A549 (cell line): ENCODE data around the gene JMJD8. TPM values are rescaled to one million over a fixed set of nuclear protein-coding genes. Genes with fewer than 3 reads are reported as not detected.

ENCODE experiments used
- ATAC-seq, 2 experiments: fragments of 200-7000 bp in 1 of 2; fragments of >200 bp in 1 of 2; cut with Nextera tagmentation in 1 of 2; cut with Tn5 transposase in 1 of 2; 3 replicates each; pipeline versions ENCODE4 v1.8.0 to v1.9.1; 2018 to 2020; ENCODE audit warnings: mild to moderate bottlenecking in 1 of 2, moderate library complexity in 1 of 2
- CTCF ChIA-PET: fragments of 300-600 bp; sonication (Branson Sonifier 250); formaldehyde crosslinking; extraction: SDS; loops from one replicate; lab custom pipeline; 2021; ENCODE audit warnings: antibody characterized with exemption, inconsistent platforms; lab: Yijun Ruan, JAX
- POLR2A ChIA-PET: fragments of 350-600 bp; formaldehyde crosslinking; extraction: SDS; loops from one replicate; lab custom pipeline; 2021; ENCODE audit warnings: antibody characterized with exemption, inconsistent platforms; lab: Yijun Ruan, JAX
- DNase-seq, 2 experiments: peaks; one replicate each; pipeline versions ENCODE4 v3.0.0 to v3.0.0-alpha.2; 2011 to 2016; ENCODE audit warnings: low read depth in 1 of 2, low spot score in 1 of 2
- FAIRE-seq: peaks from 2 replicates; lab custom pipeline; 2011; peaks lifted over from hg19 to GRCh38; lab: Jason Lieb, UNC
- H3K27ac ChIP-seq, 2 experiments: fragments of >200 bp; sonication (Bioruptor Twin); formaldehyde crosslinking; 3 replicates each; pipeline ENCODE4 v1.5.1; 2016 to 2017
- H3K4me1 ChIP-seq: fragments of >200 bp; sonication (Bioruptor Twin); formaldehyde crosslinking; 3 replicates; pipeline ENCODE4 v1.6.1; 2016
- H3K4me2 ChIP-seq: fragments of >200 bp; sonication (Bioruptor Twin); formaldehyde crosslinking; 3 replicates; pipeline ENCODE4 v1.6.1; 2016
- H3K4me3 ChIP-seq: fragments of >200 bp; sonication (Bioruptor Twin); formaldehyde crosslinking; 3 replicates; pipeline ENCODE4 v1.5.1; 2016
- H3K9me3 ChIP-seq: fragments of >200 bp; sonication (Bioruptor Twin); formaldehyde crosslinking; 3 replicates; pipeline ENCODE4 v1.6.1; 2016
- CBX8 ChIP-seq: fragments of 200-600 bp; sonication (generic); IDR thresholded peaks from 2 replicates; pipeline ENCODE4 v1.6.1; 2016
- CEBPB ChIP-seq, 2 experiments: fragments of >200 bp in 1 of 2; sonication (Bioruptor Twin) in 1 of 2; formaldehyde crosslinking in 1 of 2; IDR thresholded peaks; 2 replicates each; pipeline ENCODE4 v1.6.1; 2012 to 2016
- EHF ChIP-seq: fragments of 250-450 bp; sonication (Bioruptor Pico); IDR thresholded peaks from 2 replicates; pipeline ENCODE4 v1.5.0; 2020; ENCODE audit warnings: mild to moderate bottlenecking
- ESRRA ChIP-seq: fragments of 150-350 bp; IDR thresholded peaks from 2 replicates; pipeline ENCODE4 v1.6.1; 2014; ENCODE audit warnings: mild to moderate bottlenecking, low read length, borderline replicate concordance
- FOXS1 ChIP-seq: fragments of 250-450 bp; sonication (Bioruptor Pico); IDR thresholded peaks from 2 replicates; pipeline ENCODE4 v1.5.0; 2020; ENCODE audit warnings: mild to moderate bottlenecking, moderate library complexity
- GATA3 ChIP-seq: IDR thresholded peaks from 2 replicates; pipeline ENCODE4 v1.6.1; 2012; ENCODE audit warnings: borderline replicate concordance
- HEYL ChIP-seq: fragments of 250-450 bp; sonication (Bioruptor Pico); IDR thresholded peaks from 2 replicates; pipeline ENCODE4 v1.8.0; 2021; ENCODE audit warnings: mild to moderate bottlenecking, moderate library complexity
- JUNB ChIP-seq: fragments of >200 bp; sonication (Bioruptor Twin); formaldehyde crosslinking; IDR thresholded peaks from 2 replicates; pipeline ENCODE4 v1.6.1; 2016
- KDM5A ChIP-seq: fragments of 200-600 bp; sonication (generic); IDR thresholded peaks from 2 replicates; pipeline ENCODE4 v1.6.1; 2016; ENCODE audit warnings: antibody characterized with exemption, mild to moderate bottlenecking
- MYC ChIP-seq: IDR thresholded peaks from 2 replicates; pipeline ENCODE4 v1.6.1; 2012; ENCODE audit warnings: mild to moderate bottlenecking, inconsistent platforms, low read length, improper control_type of control experiment, borderline replicate concordance
- NPAS2 ChIP-seq: fragments of 250-450 bp; sonication (Bioruptor Pico); IDR thresholded peaks from 2 replicates; pipeline ENCODE4 v1.8.0; 2022; ENCODE audit warnings: mild to moderate bottlenecking, moderate library complexity, borderline replicate concordance
- POLR2A ChIP-seq: IDR thresholded peaks from 2 replicates; pipeline ENCODE4 v1.6.1; 2012; ENCODE audit warnings: mild to moderate bottlenecking, low read length
- POLR2AphosphoS2 ChIP-seq: conservative IDR thresholded peaks from 2 replicates; pipeline ENCODE4 v1.6.1; 2012; ENCODE audit warnings: low read length, improper control_type of control experiment, inconsistent platforms
- RCOR1 ChIP-seq: fragments of 150-350 bp; IDR thresholded peaks from 2 replicates; pipeline ENCODE4 v1.6.1; 2014; ENCODE audit warnings: antibody characterized with exemption, low read length, low read depth
- RFX5 ChIP-seq: fragments of 450-650 bp; IDR thresholded peaks from 2 replicates; pipeline ENCODE4 v1.7.1; 2014; ENCODE audit warnings: antibody characterized with exemption, mild to moderate bottlenecking, moderate library complexity
- RNF2 ChIP-seq: fragments of 200-600 bp; sonication (generic); IDR thresholded peaks from 2 replicates; pipeline ENCODE4 v1.6.1; 2016; ENCODE audit warnings: low read depth, mild to moderate bottlenecking, antibody characterized with exemption, moderate library complexity, borderline replicate concordance
- SREBF2 ChIP-seq: fragments of 450-650 bp; IDR thresholded peaks from 2 replicates; pipeline ENCODE4 v1.6.1; 2014; ENCODE audit warnings: mild to moderate bottlenecking, moderate library complexity
- TFCP2L1 ChIP-seq: fragments of 250-450 bp; sonication (Bioruptor Pico); IDR thresholded peaks from 2 replicates; pipeline ENCODE4 v1.5.0; 2021; ENCODE audit warnings: mild to moderate bottlenecking
- TP53 ChIP-seq: fragments of 250-450 bp; sonication (Bioruptor Pico); IDR thresholded peaks from 2 replicates; pipeline ENCODE4 v1.5.0; 2021; ENCODE audit warnings: mild to moderate bottlenecking, moderate library complexity
- ZSCAN20 ChIP-seq: fragments of 250-450 bp; sonication (Bioruptor Pico); IDR thresholded peaks from 2 replicates; pipeline ENCODE4 v1.8.0; 2022; ENCODE audit warnings: mild to moderate bottlenecking, moderate library complexity
- WGBS: methylation state at CpG from one replicate; pipeline ENCODE4 v1.1.6; 2017; ENCODE audit errors: missing lambda C conversion rate; 5-methylcytosine and 5-hydroxymethylcytosine counted together
- polyA plus RNA-seq, 4 experiments: library from polyadenylated mRNA; depleted of rRNA in 3 of 4; stranded (reverse); fragments of >200 nt; fragmentation: RNase III in 1 of 4; extraction: RNeasy Plus Mini Kit Qiagen cat#74134 plus additional on column Dnase treatment in 1 of 4; gene quantifications; 2 replicates in 3 of 4; 3 replicates in 1 of 4; pipeline ENCODE4 v1.2.3, GENCODE V29; 2011 to 2017
- TF ChIP-seq, protein P1 (sequence below): fragments of 150-350 bp; IDR thresholded peaks from 2 replicates; pipeline ENCODE4 v1.6.1; 2014; ENCODE audit warnings: low read depth, mild to moderate bottlenecking, low read length
- TF ChIP-seq, protein P2 (sequence below): IDR thresholded peaks from 2 replicates; pipeline ENCODE4 v1.6.1; 2012
- TF ChIP-seq, protein P3 (sequence below): fragments of 250-450 bp; sonication (Bioruptor Pico); IDR thresholded peaks from 2 replicates; pipeline ENCODE4 v1.5.0; 2021; ENCODE audit warnings: mild to moderate bottlenecking, moderate library complexity, borderline replicate concordance
- TF ChIP-seq, protein P4 (sequence below): fragments of 250-450 bp; sonication (Bioruptor Pico); IDR thresholded peaks from 2 replicates; pipeline ENCODE4 v1.5.0; 2020; ENCODE audit warnings: low read depth, mild to moderate bottlenecking, moderate library complexity
- TF ChIP-seq, protein P5 (sequence below): IDR thresholded peaks from 2 replicates; pipeline ENCODE4 v1.6.1; 2012

The JMJD8 gene
- polyA plus RNA-seq, 2 of the 4 experiments (the other 2 are of a cell fraction): 37.5 to 72.6 TPM

DNA sequence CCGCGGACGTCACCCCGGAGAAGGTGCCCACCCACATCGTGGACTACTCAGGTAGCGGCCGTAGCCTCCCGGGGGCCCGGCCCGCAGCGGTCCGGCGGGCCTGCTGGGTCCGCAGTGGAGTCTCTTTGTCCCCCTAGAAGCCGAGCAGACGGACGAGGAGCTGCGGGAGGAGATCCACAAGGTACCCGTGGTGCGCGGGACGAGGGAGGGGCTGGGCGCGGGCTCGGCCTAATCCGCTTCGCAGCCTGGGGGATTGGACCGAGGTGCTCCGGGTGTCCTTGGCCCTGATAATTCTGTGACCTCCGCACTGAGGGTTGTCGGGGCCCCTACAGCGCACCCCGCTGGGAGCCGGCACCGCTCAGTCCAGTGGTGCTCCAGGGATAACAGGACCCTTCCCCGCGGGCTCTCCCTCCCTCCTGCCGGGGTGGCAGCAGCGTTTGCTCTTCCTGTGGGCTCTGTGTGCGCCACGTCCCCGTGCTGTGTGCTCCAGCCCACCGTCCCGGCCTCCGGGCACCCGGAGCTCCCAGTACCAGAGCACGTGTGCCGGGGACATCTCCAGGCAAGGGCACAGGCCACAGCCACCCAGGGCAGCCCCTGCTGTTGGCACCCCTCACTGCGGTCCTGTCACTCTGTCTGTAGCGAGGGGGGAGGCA lies 15.5 kb downstream of the JMJD8 start:
- ATAC-seq (peak; percentile 8 to 14; a peak in 3 of 6 replicates), DNase-seq (no peak), FAIRE-seq (no peak)
- ChIA-PET CTCF (interaction anchor here (0.6 to 13.5 kb wide), 12 partner anchors 7 to 942 kb away, joined by 3 to 105 read pairs (median 12); partner anchors contain the start of genes RHBDL1, STUB1, WDR24 and WDR90), POLR2A (no interaction called here)
- Histone ChIP-seq H3K4me2 (peak overlapping the region; percentile 97), H3K4me3 (peak overlapping the region; percentile 98), H3K9me3 (no peaks in the 10 kb centered on the region), H3K27ac (peak overlapping the region; percentile 90 to 93), H3K4me1 (peaks cover 11% of the 10 kb centered on the region)
- WGBS: 18% methylated on average over 14 of the region's 50 CpGs
- TF ChIP-seq RNF2: 0 out of 2 replicates have a peak, but pooled peaks have one; percentile 2
- no peak for TF ChIP-seq TP53 (CRISPR knock-in tag)
- TF ChIP-seq CEBPB (IDR thresholded peaks at IDR 0.05): no peak
- TF ChIP-seq POLR2A: no peak
- no peak for TF ChIP-seq GATA3
- no peak for TF ChIP-seq ZSCAN20 (CRISPR knock-in tag)
- TF ChIP-seq, protein P1, sequence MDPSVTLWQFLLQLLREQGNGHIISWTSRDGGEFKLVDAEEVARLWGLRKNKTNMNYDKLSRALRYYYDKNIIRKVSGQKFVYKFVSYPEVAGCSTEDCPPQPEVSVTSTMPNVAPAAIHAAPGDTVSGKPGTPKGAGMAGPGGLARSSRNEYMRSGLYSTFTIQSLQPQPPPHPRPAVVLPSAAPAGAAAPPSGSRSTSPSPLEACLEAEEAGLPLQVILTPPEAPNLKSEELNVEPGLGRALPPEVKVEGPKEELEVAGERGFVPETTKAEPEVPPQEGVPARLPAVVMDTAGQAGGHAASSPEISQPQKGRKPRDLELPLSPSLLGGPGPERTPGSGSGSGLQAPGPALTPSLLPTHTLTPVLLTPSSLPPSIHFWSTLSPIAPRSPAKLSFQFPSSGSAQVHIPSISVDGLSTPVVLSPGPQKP: no peak
- TF ChIP-seq NPAS2: no peak
- TF ChIP-seq JUNB: no peak
- TF ChIP-seq SREBF2: no peak
- TF ChIP-seq MYC: no peak
- TF ChIP-seq EHF (CRISPR knock-in tag): no peak
- TF ChIP-seq, protein P2, sequence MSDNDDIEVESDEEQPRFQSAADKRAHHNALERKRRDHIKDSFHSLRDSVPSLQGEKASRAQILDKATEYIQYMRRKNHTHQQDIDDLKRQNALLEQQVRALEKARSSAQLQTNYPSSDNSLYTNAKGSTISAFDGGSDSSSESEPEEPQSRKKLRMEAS: 0 out of 2 replicates have a peak, but pooled peaks have one; percentile 17
- 0 out of 2 replicates have a peak, but pooled peaks have one; percentile 25 for TF ChIP-seq KDM5A
- TF ChIP-seq, protein P3, sequence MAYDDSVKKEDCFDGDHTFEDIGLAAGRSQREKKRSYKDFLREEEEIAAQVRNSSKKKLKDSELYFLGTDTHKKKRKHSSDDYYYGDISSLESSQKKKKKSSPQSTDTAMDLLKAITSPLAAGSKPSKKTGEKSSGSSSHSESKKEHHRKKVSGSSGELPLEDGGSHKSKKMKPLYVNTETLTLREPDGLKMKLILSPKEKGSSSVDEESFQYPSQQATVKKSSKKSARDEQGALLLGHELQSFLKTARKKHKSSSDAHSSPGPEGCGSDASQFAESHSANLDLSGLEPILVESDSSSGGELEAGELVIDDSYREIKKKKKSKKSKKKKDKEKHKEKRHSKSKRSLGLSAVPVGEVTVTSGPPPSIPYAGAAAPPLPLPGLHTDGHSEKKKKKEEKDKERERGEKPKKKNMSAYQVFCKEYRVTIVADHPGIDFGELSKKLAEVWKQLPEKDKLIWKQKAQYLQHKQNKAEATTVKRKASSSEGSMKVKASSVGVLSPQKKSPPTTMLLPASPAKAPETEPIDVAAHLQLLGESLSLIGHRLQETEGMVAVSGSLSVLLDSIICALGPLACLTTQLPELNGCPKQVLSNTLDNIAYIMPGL (CRISPR knock-in tag): no peak
- no peak for TF ChIP-seq CBX8
- TF ChIP-seq POLR2AphosphoS2: no peak
- no peak for TF ChIP-seq RFX5
- TF ChIP-seq, protein P4, sequence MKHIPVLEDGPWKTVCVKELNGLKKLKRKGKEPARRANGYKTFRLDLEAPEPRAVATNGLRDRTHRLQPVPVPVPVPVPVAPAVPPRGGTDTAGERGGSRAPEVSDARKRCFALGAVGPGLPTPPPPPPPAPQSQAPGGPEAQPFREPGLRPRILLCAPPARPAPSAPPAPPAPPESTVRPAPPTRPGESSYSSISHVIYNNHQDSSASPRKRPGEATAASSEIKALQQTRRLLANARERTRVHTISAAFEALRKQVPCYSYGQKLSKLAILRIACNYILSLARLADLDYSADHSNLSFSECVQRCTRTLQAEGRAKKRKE (CRISPR knock-in tag): no peak
- TF ChIP-seq RCOR1: no peak
- no peak for TF ChIP-seq TFCP2L1
- TF ChIP-seq ESRRA: no peak
- TF ChIP-seq, protein P5, sequence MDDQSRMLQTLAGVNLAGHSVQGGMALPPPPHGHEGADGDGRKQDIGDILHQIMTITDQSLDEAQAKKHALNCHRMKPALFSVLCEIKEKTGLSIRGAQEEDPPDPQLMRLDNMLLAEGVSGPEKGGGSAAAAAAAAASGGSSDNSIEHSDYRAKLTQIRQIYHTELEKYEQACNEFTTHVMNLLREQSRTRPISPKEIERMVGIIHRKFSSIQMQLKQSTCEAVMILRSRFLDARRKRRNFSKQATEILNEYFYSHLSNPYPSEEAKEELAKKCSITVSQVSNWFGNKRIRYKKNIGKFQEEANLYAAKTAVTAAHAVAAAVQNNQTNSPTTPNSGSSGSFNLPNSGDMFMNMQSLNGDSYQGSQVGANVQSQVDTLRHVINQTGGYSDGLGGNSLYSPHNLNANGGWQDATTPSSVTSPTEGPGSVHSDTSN: no peak
- TF ChIP-seq HEYL (CRISPR knock-in tag): no peak
- TF ChIP-seq FOXS1 (CRISPR knock-in tag): no peak
